Islet precursor cell (in vitro differentiated cells): ENCODE data around the gene GSTM3.
"Not testable (repeated sequence)": the region's sequence is repeated elsewhere in the genome, so short reads cannot be mapped to it uniquely, and the experiment has no call there.

ENCODE experiments used
- DNase-seq: peaks from one replicate; pipeline ENCODE4 v3.0.0-alpha.2; 2018

GSTM3 gene

DNA sequence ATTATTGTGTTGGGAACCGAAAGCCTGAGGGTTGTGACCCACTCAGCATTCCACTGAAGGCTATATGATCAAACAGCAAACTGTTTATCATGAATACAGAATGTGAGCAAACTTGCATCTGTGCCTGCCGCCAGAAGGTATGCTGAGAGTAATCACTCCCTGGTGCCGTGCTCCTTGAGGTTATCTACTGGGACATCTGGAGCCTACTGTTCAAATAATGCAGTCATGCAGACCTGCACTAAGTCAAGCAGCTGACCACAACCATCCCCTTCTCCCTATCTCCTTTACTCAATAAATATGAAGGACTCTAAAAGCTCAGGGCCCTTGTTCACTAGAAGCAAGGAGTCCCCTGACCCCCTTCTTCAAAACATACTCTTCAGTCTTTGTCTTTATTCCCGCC, 15.3 kb downstream of the GSTM3 start:
- DNase-seq: no peak

DNA sequence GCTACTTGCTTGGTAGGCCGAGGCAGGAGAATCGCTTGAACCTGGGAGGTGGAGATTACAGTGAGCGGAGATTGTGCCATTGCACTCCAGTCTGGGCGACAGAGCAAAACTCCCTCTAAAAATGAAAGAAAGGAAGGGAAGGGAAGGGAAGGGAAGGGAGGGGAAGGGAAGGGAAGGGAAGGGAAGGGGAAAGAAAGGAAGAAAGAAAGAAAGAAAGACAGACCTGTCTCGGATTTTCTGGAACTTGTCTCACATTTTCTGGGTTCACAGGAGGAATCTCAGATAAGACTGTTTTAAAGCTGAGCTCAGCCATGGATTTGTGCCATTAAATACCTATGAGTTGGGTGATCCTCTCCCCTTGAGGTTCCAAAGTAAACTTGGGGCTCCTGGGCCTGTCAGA, 15.9 kb downstream of the GSTM3 start:
- DNase-seq: no peak

DNA sequence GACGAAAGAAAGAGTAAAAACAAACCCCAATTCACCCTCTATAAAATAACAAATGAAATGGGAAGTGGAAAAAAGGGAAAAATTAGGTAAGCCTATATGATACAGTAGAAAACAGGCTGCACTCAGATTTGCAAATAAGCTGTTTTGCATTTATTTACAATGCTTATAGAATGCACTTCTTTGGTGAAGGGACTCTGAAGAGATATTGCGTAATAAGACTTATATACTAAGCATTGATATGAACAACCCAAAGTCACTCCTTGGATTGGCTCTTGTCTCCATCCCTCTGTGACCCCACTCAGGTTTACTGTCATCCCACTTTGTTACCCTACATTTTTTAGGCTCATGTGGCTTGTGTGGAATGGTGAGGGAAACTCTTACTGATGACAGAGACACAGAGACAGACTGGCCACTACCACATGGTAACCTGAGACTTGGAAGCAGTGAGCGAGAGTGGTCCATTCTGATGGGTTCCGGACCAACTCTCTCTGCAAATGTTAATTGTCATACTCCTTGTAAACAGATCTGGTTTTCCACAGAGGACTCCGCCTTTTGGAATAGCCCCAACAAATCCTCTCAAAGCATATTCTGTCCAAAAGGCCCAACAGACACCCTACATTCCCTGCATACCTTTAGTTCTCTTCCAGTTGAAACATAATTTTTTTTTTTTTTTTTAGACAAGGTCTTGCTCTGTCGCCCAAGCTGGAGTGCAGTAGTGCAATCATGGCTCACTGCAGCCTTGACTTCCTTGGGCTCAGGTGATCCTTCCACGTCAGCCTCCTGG, 17.7 kb downstream of the GSTM3 start:
- no peak for DNase-seq

DNA sequence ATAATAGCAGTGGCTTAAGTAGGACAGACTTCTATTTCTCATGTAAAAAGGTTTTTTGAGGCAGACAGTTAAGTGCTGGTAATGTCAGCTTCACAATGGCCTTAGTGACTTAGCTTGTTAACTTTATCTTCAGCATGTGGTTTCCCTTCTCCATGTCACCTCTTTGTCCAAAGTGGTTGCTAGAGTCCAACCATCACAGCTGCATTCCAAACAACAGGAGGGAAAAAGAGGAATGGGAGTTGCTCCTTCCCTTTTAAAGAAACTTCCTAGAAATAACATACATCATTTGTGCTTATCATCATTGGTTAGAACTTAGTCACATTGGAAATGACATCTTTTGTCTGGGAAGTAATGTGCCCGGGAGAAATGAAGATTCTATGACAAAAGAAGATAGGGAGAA, 18.9 kb downstream of the GSTM3 start:
- no peak for DNase-seq

DNA sequence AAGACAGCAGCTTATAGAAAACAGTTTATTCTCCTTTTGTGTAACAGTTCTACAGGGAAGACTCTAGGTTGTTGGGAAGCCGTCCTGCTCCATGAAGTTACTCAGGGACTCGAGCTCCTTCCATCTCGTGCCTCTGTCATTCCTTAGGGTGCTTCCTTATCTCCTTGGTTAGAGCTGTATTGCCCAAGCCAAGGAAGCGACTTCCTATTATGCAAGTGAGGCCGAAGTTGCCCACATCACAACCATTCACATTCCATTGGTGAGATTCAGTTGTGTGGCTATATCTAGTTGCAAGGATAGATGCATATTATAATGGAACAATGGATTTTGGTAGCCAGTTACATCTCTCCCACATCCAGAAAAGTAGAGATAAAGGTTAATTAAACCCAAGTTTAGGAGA, 19.8 kb downstream of the GSTM3 start:
- no peak for DNase-seq

DNA sequence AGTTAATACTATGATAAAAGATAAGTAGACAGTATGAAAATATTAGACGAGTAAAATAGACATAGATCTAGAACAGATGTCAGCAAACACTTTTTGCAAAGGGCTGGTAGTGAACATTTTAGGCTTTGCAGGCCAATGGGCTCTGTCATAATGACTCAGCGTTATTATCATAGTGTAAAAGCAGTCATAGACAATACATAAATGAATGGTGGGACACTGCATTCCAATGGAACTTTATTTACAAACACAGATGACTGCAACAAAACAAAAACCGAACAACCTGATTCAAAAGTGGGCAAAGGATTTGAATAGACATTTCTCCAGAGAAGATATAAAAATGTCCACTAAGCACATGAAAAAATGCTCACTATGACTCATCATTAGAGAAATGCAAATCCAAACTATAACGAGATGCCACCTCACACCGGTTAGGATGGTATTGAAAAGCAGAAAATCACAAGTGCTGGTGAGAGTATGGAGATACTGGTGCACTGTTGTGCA, 21.5 kb downstream of the GSTM3 start:
- DNase-seq: no peak

DNA sequence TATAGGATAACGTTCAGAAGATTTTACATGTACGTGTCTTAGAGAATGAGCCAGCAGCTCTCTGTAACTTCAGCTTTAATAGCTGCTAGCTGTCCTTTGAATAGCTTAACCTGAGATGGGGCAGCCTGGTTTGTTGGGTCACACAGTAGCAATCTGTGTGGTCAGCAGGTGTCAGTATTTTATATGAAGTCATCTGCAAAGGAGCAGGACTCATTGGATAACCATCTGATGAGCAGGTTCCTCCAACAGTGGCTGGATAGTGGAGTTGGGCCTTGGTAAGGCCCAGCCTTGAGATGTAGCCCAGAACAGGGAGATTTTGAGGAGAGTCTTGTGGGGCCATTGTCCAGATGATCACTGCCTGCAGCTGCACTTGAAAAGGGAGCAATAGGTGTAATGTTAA, 22.3 kb downstream of the GSTM3 start:
- DNase-seq: no peak

DNA sequence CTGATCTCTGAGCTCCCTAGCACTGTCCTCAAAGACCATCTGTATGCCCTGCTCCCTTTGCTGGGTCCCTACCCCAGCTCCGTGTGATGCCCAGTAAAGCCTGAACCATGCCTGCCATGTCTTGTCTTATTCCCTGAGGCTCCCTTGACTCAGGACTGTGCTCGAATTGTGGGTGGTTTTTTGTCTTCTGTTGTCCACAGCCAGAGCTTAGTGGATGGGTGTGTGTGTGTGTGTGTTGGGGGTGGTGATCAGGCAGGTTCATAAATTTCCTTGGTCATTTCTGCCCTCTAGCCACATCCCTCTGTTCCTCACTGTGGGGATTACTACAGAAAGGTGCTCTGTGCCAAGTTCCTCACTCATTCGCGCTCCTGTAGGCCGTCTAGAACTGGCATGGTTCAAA, 23.1 kb downstream of the GSTM3 start:
- no peak for DNase-seq

DNA sequence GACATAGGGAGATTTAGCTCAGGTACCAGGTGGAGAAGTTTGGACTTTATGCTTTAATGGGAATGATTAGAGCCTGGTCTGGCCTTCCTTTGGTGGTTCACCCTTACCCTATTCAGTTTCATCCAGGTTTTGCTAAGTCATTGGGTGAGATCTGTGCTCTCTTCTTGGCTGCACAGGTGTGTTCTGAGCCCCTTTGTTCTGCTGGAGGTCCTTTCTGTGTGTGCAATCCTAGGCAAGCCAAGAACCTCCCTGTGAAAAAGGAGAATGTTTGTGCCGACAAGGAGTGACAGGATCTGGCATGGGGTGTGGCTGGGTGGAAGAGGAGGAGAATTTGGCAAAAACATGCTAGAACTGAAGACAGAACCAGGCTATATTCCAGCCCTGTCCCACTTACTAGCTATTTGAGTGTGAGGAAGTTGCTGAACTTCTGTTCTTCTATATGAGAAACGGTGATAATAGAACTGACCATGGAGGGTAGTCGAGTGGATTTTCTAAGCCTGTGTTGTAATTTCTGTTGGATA, 24.2 kb downstream of the GSTM3 start:
- no peak for DNase-seq

DNA sequence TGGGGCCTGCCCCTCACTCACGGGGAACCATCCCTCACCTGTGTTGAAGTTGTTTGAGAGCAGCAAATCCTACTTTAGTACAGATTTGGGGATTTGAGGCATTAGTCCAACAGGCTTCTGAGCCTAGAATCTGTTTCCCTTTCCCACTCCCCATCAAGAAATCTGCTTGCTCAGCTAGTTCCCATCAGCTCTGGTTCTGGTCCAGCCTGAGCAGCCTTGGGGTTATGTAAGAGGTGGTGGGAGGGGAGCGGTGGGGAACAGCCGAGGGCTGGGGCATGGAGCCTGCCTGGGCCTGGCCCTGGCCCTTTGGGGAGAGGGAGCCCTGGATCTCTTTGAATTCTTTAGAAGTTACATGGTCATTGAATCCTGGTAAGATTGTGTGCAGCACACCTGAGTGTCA, 24.7 kb downstream of the GSTM3 start:
- no peak for DNase-seq

DNA sequence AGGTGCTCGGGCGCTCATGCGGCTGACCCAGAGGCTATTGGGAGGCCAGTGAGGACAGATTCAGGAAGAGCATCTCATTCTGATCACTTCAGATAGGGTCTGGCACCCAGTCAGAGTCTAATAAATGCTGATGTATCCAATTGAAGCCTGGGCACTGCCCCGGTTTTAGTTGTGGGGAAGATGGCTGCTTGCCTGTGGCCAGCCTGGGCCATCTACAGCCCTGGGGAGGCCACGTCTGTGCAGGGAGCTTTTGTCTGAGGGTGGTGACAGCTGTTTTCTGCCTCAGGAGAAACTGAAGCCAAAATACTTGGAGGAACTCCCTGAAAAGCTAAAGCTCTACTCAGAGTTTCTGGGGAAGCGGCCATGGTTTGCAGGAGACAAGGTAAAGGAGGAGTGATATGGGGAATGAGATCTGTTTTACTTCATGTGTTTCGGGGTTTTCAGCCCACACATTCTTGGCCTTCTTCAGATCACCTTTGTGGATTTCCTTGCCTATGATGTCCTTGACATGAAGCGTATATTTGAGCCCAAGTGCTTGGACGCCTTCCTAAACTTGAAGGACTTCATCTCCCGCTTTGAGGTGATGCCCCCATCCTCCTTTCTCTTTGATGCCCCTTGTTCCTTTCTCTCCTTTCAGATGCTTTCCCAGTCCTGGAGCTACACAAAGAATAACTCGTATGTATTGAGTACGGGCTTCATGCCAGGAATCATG, 26.0 kb downstream of the GSTM3 start:
- no peak for DNase-seq

DNA sequence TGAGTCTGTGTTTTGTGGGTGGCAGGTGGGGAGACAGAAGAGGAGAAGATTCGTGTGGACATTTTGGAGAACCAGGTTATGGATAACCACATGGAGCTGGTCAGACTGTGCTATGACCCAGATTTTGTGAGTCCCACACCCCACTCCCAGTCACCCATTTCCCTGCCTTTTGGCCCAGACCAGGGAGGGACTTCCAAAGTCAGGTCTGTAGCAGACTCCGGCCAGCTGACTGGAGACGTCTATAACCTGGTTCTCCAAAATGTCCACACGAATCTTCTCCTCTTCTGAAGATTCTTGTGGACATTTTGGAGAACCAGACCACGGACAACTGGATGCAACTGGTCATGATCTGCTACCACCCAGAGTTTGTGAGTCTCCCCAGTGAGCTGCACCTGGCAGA, 27.2 kb downstream of the GSTM3 start:
- DNase-seq: no peak

DNA sequence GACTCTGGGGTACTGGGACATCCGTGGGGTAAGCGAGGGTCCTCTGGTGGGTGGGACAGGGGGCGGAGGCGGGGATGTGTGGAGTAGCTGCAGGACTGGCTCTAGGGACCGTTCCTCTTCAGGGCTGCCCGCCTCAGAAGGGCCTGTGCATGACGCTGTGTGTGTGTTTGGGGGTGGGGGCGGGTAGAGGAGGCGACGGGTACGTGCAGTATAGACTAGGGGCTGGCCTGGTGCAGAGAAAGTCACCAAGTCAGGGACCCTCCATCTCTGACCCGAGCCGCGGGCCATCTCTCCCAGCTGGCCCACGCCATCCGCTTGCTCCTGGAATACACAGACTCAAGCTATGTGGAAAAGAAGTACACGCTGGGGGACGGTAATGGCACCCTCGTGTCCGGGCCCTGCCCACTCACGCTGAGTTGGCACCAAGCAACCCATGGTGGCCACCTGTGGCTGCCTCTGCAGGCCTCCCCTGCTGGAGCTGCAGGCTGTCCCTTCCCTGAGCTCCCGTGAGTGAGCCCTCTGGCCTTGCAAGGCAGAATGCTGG, 28.4 kb downstream of the GSTM3 start:
- DNase-seq: no peak

DNA sequence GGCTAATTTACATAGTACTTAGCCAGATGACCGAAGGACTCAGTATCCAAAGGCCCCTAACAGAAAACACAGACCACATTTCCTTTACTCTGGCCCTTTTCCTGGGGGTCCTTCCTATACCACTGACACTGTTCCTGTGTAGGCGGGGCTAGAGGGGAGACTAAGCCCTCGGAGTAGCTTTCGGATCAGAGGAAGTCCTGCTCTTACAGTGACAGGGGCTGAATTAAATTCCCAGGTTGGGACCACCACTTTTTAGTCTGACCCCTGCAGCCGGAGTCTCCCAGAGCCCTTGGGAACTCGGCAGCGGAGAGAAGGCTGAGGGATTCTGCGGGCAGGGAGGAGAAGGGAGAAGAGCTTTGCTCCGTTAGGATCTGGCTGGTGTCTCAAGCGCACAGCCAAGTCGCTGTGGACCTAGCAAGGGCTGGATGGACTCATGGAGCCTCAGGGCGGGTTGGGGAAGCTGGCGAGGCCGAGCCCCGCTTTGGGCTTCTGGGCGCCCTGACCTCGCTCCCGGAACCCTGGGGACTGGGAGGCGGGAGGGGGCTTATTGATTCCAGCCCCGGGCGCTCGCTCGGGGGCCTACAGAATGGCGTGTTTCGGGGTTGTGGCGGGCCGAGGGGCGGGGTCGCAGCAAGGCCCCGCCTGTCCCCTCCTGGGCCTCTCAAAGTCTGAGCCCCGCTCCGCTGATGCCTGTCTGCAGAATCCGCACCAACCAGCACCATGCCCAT, 29.1 kb downstream of the GSTM3 start, which contains the start of gene GSTM5:
Gene GSTM5, plus strand, starts transcription at position 659 of the 728 bp plus-strand sequence. Its CDS starts 62 bp downstream, at position 721.
- DNase-seq: not testable (repeated sequence)

DNA sequence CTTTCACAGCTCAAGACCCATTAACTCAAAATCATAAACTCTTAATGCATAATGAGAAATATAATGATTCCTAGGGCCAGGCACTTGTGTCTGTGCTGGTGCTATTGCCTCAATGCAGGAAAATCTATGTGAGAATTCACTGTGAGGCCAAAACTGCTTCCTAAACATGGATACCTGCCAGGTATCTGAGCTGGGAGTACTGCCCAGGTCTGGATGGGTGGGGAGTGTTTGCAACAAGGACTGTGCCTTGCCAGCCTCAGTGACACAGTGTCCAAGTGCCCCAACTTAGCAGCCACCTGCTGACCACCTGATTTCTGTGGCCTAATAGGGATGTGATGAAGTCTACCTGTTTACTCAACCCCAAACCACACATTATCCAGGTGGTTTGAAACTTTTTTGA, 31.0 kb downstream of the GSTM3 start:
- DNase-seq: not testable (repeated sequence)

DNA sequence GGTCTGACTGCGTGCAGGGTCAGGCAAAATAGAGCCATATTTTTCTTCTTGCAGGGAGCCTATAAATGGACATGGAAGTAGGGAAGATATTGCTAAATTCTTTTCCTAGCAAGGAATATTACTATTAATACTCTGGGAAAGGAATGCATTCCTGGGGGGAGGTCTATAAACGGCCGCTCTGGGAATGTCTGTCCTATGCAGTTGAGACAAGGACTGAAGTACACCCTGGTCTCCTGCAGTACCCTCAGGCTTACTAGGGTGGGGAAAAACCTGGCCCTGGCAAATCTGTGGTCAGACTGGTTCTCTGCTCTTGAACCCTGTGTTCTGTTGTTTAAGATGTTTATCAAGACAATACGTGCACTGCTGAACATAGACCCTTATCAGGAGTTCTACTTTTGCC, 31.9 kb downstream of the GSTM3 start:
- not testable (repeated sequence) for DNase-seq

DNA sequence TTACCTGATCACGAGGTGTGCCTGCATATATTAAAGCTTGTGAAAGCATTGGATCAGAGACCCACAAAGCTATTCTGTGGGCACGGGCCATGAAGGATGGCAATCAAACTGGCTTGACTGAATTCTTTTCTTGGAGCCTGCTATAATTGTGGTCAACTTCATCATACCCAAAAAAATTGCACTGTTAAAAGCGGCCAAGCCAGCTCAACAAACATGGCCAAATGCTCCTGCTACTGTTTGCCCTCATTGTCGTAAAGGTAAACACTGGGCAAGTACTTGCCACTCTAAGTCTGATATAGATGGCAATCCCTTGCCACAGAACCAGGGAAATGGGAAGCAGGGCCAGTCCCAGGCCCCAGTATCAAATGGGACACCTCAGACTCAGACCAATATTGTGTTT, 35.4 kb downstream of the GSTM3 start:
- no peak for DNase-seq

DNA sequence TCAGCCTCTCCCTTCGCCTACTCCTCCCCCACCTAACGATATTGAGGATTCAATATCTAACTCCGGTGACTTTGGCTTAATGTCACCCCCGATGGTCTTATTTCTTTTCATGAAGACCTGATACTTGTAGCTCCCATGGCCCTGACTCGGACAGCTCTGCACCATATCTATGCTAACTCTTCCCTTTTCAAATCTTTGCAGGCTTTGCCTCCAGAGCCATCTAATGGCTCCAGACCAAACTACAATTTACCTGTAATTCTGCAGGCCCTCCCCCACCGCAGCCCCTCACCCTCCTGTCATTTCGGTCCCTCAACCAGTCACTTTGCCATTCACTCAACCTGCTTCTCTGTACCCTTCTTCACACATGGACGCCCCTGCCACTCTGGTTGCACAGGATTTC, 36.7 kb downstream of the GSTM3 start:
- no peak for DNase-seq

DNA sequence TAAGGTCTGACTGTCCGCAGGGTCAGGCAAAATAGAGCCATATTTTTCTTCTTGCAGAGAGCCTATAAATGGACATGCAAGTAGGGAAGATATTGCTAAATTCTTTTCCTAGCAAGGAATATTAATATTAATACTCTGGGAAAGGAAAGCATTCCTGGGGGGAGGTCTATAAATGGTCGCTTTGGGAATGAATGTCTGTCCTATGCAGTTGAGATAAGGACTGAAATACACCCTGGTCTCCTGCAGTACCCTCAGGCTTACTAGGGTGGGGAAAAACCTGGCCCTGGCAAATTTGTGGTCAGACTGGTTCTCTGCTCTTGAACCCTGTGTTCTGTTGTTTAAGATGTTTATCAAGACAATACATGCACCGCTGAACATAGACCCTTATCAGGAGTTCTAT, 37.9 kb downstream of the GSTM3 start:
- DNase-seq: not testable (repeated sequence)

DNA sequence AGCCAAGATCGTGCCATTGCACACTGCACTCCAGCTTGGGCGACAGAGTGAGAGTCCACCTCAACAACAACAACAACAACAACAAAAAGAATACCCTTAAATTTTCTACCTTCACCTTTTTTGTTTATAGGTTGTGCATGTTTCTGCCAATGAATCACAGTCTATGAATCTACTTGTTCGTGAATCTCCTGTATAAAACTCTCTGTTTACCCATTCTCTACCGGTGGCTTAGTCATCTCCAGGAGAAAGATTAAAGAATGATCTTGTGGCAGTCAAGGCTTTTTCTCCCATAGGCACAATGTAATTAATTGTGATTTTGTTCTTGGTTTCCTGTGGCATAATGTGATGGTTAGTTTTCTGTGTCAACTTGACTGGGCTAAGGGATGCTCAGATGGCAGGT, 43.0 kb downstream of the GSTM3 start:
- DNase-seq: not testable (repeated sequence)

DNA sequence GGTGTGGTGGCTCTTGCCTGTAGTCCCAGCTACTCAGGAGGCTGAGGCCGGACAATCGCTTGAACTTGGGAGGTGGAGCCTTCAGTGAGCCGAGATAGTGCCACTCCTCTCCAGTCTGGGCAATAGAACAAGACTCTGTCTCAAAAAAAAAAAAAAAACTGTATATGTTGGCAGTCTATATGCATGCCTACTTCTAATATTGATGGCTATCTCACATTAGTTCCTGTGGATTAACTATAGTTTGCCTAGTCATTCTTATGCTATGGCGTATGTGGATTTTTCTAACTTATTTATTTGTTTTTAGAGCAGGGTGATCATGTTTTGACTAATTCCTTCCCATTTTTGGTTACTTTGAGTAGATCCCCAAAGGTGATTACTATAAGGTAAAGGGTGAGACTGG, 43.8 kb downstream of the GSTM3 start:
- no peak for DNase-seq

DNA sequence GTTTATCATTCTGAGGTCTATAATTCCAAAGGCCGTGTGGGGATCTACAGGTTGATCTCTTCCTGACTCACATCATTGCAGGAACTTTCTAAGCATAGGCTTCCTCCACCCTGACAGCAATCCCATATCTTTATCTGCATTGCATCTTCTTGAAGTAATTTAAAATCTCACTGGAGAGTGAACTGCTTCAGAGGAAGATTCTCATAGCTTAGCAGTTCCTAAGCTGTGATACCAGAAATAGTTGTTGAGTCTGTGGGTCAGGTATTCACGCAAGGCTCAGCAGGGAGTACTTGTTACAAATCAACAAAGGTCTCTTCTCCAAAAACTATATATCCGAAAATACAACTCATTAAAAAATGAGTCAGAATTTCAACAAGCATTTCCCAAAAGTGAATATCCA, 45.7 kb downstream of the GSTM3 start:
- not testable (repeated sequence) for DNase-seq

DNA sequence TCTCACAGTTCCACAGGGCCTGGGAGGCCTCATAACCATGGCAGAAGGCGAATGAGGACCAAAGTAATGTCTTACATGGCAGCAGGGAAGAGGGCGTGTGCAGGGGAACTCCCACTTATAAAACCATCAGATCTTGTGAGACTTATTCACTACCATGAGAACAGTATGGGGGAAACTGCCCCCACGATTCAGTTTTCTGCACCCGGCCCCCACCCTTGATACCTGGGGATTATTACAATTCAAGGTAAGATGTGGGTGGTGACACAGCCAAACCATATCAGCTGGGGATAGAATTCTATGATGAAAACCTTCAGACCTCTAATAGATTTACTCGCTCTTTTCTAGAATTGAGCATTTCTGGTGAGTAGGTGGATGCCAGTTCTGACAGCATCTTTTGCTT, 46.4 kb downstream of the GSTM3 start:
- not testable (repeated sequence) for DNase-seq
